Upper lobe of left lung (tissue), 6 donors: ENCODE results near the gene DPYD. TPM values are rescaled to one million over a fixed set of nuclear protein-coding genes. Genes with fewer than 3 reads are reported as not detected.

Experiments used
- ATAC-seq, 2 donors: fragments of 200-7000 bp; cut with Tn5 transposase; one replicate each; pipeline ENCODE4 v1.9.1; 2022; ENCODE audit warnings: mild to moderate bottlenecking in 2 of 2, moderate library complexity in 2 of 2; ENCODE audit not compliant: low FRiP score in 2 of 2
- DNase-seq, 2 donors: peaks; one replicate each; pipeline ENCODE4 v3.0.0-alpha.2; 2019 to 2020
- H3K27ac ChIP-seq, 4 donors: fragments of 200-600 bp; sonication (generic); one replicate each; pipeline ENCODE4 v1.5.1; 2016 to 2019
- H3K27me3 ChIP-seq, 4 donors: fragments of 200-600 bp; sonication (generic); one replicate each; pipeline ENCODE4 v1.5.1; 2017 to 2019
- H3K36me3 ChIP-seq, 4 donors: fragments of 200-600 bp; sonication (generic); one replicate each; pipeline ENCODE4 v1.5.1; 2016 to 2019
- H3K4me1 ChIP-seq, 4 donors: fragments of 200-600 bp; sonication (generic); one replicate each; pipeline ENCODE4 v1.5.1; 2018 to 2019
- H3K4me3 ChIP-seq, 4 donors: fragments of 200-600 bp; sonication (generic); one replicate each; pipeline ENCODE4 v1.5.1; 2017 to 2019; ENCODE audit warnings: mild to moderate bottlenecking in 2 of 4, moderate library complexity in 1 of 4
- H3K9me3 ChIP-seq, 4 donors: fragments of 200-600 bp; sonication (generic); one replicate each; pipeline ENCODE4 v1.5.1; 2018 to 2019
- CTCF ChIP-seq, 6 experiments: fragments of 450-650 bp in 4 of 6; fragments of 200-600 bp in 2 of 6; sonication (generic) in 2 of 6; IDR thresholded peaks; one replicate each; pipeline ENCODE4 v1.5.1; 2016 to 2019; ENCODE audit warnings: antibody characterized with exemption in 6 of 6
- EP300 ChIP-seq, 4 donors: sonication (generic); formaldehyde crosslinking; IDR thresholded peaks; one replicate each; pipeline ENCODE4 v1.5.1; 2017; ENCODE audit warnings: antibody characterized with exemption in 4 of 4, control low read depth in 2 of 4
- POLR2A ChIP-seq, 4 donors: fragments of 450-650 bp; IDR thresholded peaks; one replicate each; pipeline ENCODE4 v1.5.1; 2016 to 2017; ENCODE audit warnings: antibody characterized with exemption in 4 of 4, mild to moderate bottlenecking in 2 of 4
- POLR2AphosphoS5 ChIP-seq, 2 donors: sonication (generic); formaldehyde crosslinking; IDR thresholded peaks; one replicate each; pipeline ENCODE4 v1.5.1; 2017; ENCODE audit warnings: antibody characterized with exemption in 2 of 2
- WGBS, 2 donors: methylation state at CpG; one replicate each; pipeline ENCODE4 v1.1.5; 2017 to 2018; 5-methylcytosine and 5-hydroxymethylcytosine counted together
- total RNA-seq, 6 donors: library from RNA; depleted of rRNA in 4 of 6; stranded (reverse); fragments of >200 nt in 4 of 6; gene quantifications; one replicate each; pipeline versions ENCODE4 v1.1.0 to v1.2.1, GENCODE V29; 2016 to 2021
- donor health status: DM: no; HTN: no; CAD: no; lungs with moderate emphysema.
- donor health status: DM: no; HTN: yes; CAD: no; lungs with severe emphysema.

The DPYD gene
- total RNA-seq, 6 donors from 2014 or later = 60.9 to 106 (median 79.7) TPM

GRCh38 chr1:97837161-97837560 is 83.7 kb downstream of the DPYD start:
- no peak overlapping the region for H3K4me3 ChIP-seq
- TF ChIP-seq POLR2AphosphoS5 (IDR thresholded peaks at IDR 0.05) (no peak), CTCF (IDR thresholded peaks at IDR 0.05) (no peak), POLR2A (IDR thresholded peaks at IDR 0.05) (no peak)
- no peaks in the 10 kb centered on the region for H3K36me3 ChIP-seq
- H3K4me1 ChIP-seq = no peaks in the 10 kb centered on the region
- no peak overlapping the region for H3K27ac ChIP-seq
- H3K9me3 ChIP-seq = no peaks in the 10 kb centered on the region
- ATAC-seq = no peak
- DNase-seq = no peak
- no peaks in the 10 kb centered on the region for H3K27me3 ChIP-seq
- WGBS, 2 donors = 74 to 83% methylated on average over 1 of the region's 1 CpG

- no peaks in the 10 kb centered on the region for H3K36me3 ChIP-seq
- H3K4me1 ChIP-seq = no peaks in the 10 kb centered on the region
- no peak for DNase-seq
- H3K27me3 ChIP-seq = no peaks in the 10 kb centered on the region
- no peak overlapping the region for H3K4me3 ChIP-seq
- H3K9me3 ChIP-seq = no peaks in the 10 kb centered on the region
- no peak for TF ChIP-seq POLR2A (IDR thresholded peaks at IDR 0.05)
- TF ChIP-seq POLR2AphosphoS5 (IDR thresholded peaks at IDR 0.05) = no peak
- ATAC-seq = no peak
- H3K27ac ChIP-seq = no peak overlapping the region
Measured at GRCh38 chr1:97834899-97835298, 85.9 kb downstream of the DPYD start.

GRCh38 chr1:97833881-97834280 is 87.0 kb downstream of the DPYD start:
- no peak overlapping the region for H3K27ac ChIP-seq
- H3K9me3 ChIP-seq = no peaks in the 10 kb centered on the region
- H3K27me3 ChIP-seq = no peaks in the 10 kb centered on the region
- H3K36me3 ChIP-seq = no peaks in the 10 kb centered on the region
- no peaks in the 10 kb centered on the region for H3K4me1 ChIP-seq
- no peak overlapping the region for H3K4me3 ChIP-seq
- no peak for DNase-seq
- no peak for ATAC-seq
- no peak for TF ChIP-seq CTCF (IDR thresholded peaks at IDR 0.05)
- TF ChIP-seq POLR2AphosphoS5 (IDR thresholded peaks at IDR 0.05) = no peak
- TF ChIP-seq EP300 (IDR thresholded peaks at IDR 0.05) = no peak
- TF ChIP-seq POLR2A (IDR thresholded peaks at IDR 0.05) = no peak
- WGBS, 2 donors = 53 to 70% methylated on average over 2 of the region's 2 CpGs

- no peak for ATAC-seq
- WGBS, 2 donors = 78 to 81% methylated on average over 1 of the region's 1 CpG
- TF ChIP-seq POLR2AphosphoS5 (IDR thresholded peaks at IDR 0.05) (no peak), CTCF (IDR thresholded peaks at IDR 0.05) (no peak)
- H3K4me3 ChIP-seq = no peak overlapping the region
- H3K27me3 ChIP-seq = no peaks in the 10 kb centered on the region
- no peak for DNase-seq
- no peaks in the 10 kb centered on the region for H3K4me1 ChIP-seq
- no peaks in the 10 kb centered on the region for H3K9me3 ChIP-seq
- H3K36me3 ChIP-seq = peaks cover 0 to under 1% (median 0%) of the 10 kb centered on the region in 4 donors
- no peak overlapping the region for H3K27ac ChIP-seq
Measured at GRCh38 chr1:97832481-97832880, 88.4 kb downstream of the DPYD start.

GRCh38 chr1:97827887-97828286 is 92.9 kb downstream of the DPYD start:
- TF ChIP-seq EP300 (IDR thresholded peaks at IDR 0.05) (no peak), CTCF (IDR thresholded peaks at IDR 0.05) (no peak), POLR2A (IDR thresholded peaks at IDR 0.05) (no peak), POLR2AphosphoS5 (IDR thresholded peaks at IDR 0.05) (no peak)
- H3K4me3 ChIP-seq = no peak overlapping the region
- no peak for DNase-seq
- no peak for ATAC-seq
- H3K27me3 ChIP-seq = no peaks in the 10 kb centered on the region
- H3K9me3 ChIP-seq = no peaks in the 10 kb centered on the region
- no peak overlapping the region for H3K27ac ChIP-seq
- WGBS, 2 donors = 85 to 86% methylated on average over 3 of the region's 3 CpGs
- peaks cover 0 to 3% (median 0%) of the 10 kb centered on the region in 4 donors for H3K36me3 ChIP-seq
- H3K4me1 ChIP-seq = no peaks in the 10 kb centered on the region
